Common myeloid progenitor, CD34-positive (primary cell): ENCODE data around the gene C6orf118.

ENCODE experiments used
- CTCF ChIA-PET: fragments of 350-600 bp; sonication (Branson Sonifier 250); formaldehyde crosslinking; loops from one replicate; lab custom pipeline; 2021; ENCODE audit warnings: antibody characterized with exemption; lab: Charles Lee
- POLR2A ChIA-PET: fragments of 350-600 bp; sonication (Branson Sonifier 250); formaldehyde crosslinking; loops from one replicate; lab custom pipeline; 2021; ENCODE audit warnings: antibody characterized with exemption; lab: Charles Lee
- DNase-seq, 3 donors: peaks; one replicate each; pipeline versions ENCODE4 v3.0.0 to v3.0.0-alpha.2; 2013
- H3K27ac ChIP-seq, 2 experiments: 1 replicate in 1 of 2; 2 replicates in 1 of 2; pipeline ENCODE4 v1.7.0; 2013; ENCODE audit warnings: inconsistent platforms in 2 of 2, low read length in 2 of 2, mild to moderate bottlenecking in 2 of 2, low read depth in 1 of 2, moderate library complexity in 1 of 2; ENCODE audit not compliant: severe bottlenecking in 2 of 2, insufficient read depth in 1 of 2, poor library complexity in 1 of 2
- H3K27me3 ChIP-seq, 5 experiments: replicated peaks in 2 of 5; 1 replicate in 3 of 5; 2 replicates in 2 of 5; pipeline versions ENCODE4 v1.6.1 to v1.7.0; 2013; ENCODE audit warnings: low read length in 4 of 5, mild to moderate bottlenecking in 2 of 5, moderate library complexity in 2 of 5, inconsistent platforms in 1 of 5; ENCODE audit not compliant: insufficient read depth in 5 of 5, control insufficient read depth in 4 of 5
- H3K36me3 ChIP-seq, 4 experiments: 1 replicate in 2 of 4; 2 replicates in 2 of 4; pipeline versions ENCODE4 v1.6.1 to v1.7.0; 2013; ENCODE audit warnings: low read length in 3 of 4, control low read depth in 1 of 4, mild to moderate bottlenecking in 1 of 4; ENCODE audit not compliant: control insufficient read depth in 4 of 4, insufficient read depth in 4 of 4
- H3K4me1 ChIP-seq, 4 experiments: 1 replicate in 3 of 4; 2 replicates in 1 of 4; pipeline versions ENCODE4 v1.6.1 to v1.7.1; 2013; ENCODE audit warnings: low read length in 3 of 4, mild to moderate bottlenecking in 3 of 4, control low read depth in 1 of 4, inconsistent platforms in 1 of 4, moderate library complexity in 1 of 4; ENCODE audit not compliant: control insufficient read depth in 4 of 4, insufficient read depth in 4 of 4; ENCODE audit errors: control extremely low read depth in 1 of 4
- H3K4me3 ChIP-seq, 7 experiments: 1 replicate in 4 of 7; 2 replicates in 3 of 7; pipeline versions ENCODE4 v1.5.1 to v1.7.0; 2013; ENCODE audit warnings: mild to moderate bottlenecking in 7 of 7, low read length in 6 of 7, moderate library complexity in 6 of 7, inconsistent platforms in 2 of 7, low read depth in 2 of 7, control low read depth in 1 of 7; ENCODE audit not compliant: insufficient read depth in 4 of 7, control insufficient read depth in 1 of 7; ENCODE audit errors: extremely low read depth in 1 of 7
- H3K9me3 ChIP-seq, 5 experiments: 1 replicate in 4 of 5; 2 replicates in 1 of 5; pipeline versions ENCODE4 v1.6.1 to v1.7.1; 2013; ENCODE audit warnings: low read length in 4 of 5, mild to moderate bottlenecking in 2 of 5, inconsistent platforms in 1 of 5, low read depth in 1 of 5, moderate library complexity in 1 of 5; ENCODE audit not compliant: control insufficient read depth in 4 of 5, insufficient read depth in 2 of 5; ENCODE audit errors: control extremely low read depth in 1 of 5
- WGBS: methylation state at CpG from one replicate; pipeline ENCODE4 v1.1.5; 2013; ENCODE audit not compliant: insufficient coverage; 5-methylcytosine and 5-hydroxymethylcytosine counted together

The C6orf118 gene

GRCh38 chr6:165306955-165307354, 2.5 kb downstream of the C6orf118 start:
- CTCF ChIA-PET, result no interaction called here
- Histone ChIP-seq H3K27me3 (peaks cover 0 to 14% (median 7%) of the 10 kb centered on the region in 5 experiments), H3K9me3 (peaks cover 0 to 4% (median 0%) of the 10 kb centered on the region in 5 experiments), H3K4me3 (no peak overlapping the region), H3K36me3 (no peaks in the 10 kb centered on the region), H3K4me1 (peaks cover 0 to 10% (median 6%) of the 10 kb centered on the region in 4 experiments), H3K27ac (no peak overlapping the region)
- POLR2A ChIA-PET, result no interaction called here
- no CpG with 5 or more reads among the region's 3 CpGs for WGBS
- DNase-seq, result no peak

- Histone ChIP-seq H3K4me3 (no peak overlapping the region), H3K36me3 (no peaks in the 10 kb centered on the region), H3K27ac (no peak overlapping the region), H3K9me3 (peaks cover 0 to 4% (median 0%) of the 10 kb centered on the region in 5 experiments), H3K4me1 (no peaks in the 10 kb centered on the region), H3K27me3 (no peaks in the 10 kb centered on the region)
- DNase-seq, result no peak
- POLR2A ChIA-PET, result no interaction called here
- 91% methylated on average over 30 of the region's 38 CpGs for WGBS
- CTCF ChIA-PET, result no interaction called here
These were observed 7.8 kb downstream of the C6orf118 start for GRCh38 chr6:165301372-165302246.

- H3K27me3 ChIP-seq, result no peaks in the 10 kb centered on the region
- no peaks in the 10 kb centered on the region for H3K36me3 ChIP-seq
- DNase-seq, result no peak
- no peaks in the 10 kb centered on the region for H3K4me1 ChIP-seq
- H3K27ac ChIP-seq, result no peak overlapping the region
- ChIA-PET POLR2A (no interaction called here), CTCF (no interaction called here)
- WGBS, result 92% methylated on average over 9 of the region's 13 CpGs
- H3K9me3 ChIP-seq, result peaks cover 0 to 4% (median 0%) of the 10 kb centered on the region in 5 experiments
- no peak overlapping the region for H3K4me3 ChIP-seq
These were observed 8.9 kb downstream of the C6orf118 start for GRCh38 chr6:165300422-165300936.

GRCh38 chr6:165298875-165299274, 10.5 kb downstream of the C6orf118 start:
- DNase-seq, result no peak
- POLR2A ChIA-PET, result no interaction called here
- H3K36me3 ChIP-seq, result no peaks in the 10 kb centered on the region

GRCh38 chr6:165298402-165298801, 11.0 kb downstream of the C6orf118 start:
- WGBS, result 100% methylated on average over 6 of the region's 6 CpGs
- Histone ChIP-seq H3K27ac (no peak overlapping the region), H3K36me3 (no peaks in the 10 kb centered on the region), H3K27me3 (no peaks in the 10 kb centered on the region), H3K4me1 (no peaks in the 10 kb centered on the region), H3K4me3 (no peak overlapping the region), H3K9me3 (peaks cover 0 to 4% (median 0%) of the 10 kb centered on the region in 5 experiments)
- DNase-seq, result no peak
- POLR2A ChIA-PET, result no interaction called here
- CTCF ChIA-PET, result no interaction called here

More at GRCh38 chr6:165298875-165299274, 10.5 kb downstream of the C6orf118 start:
- Histone ChIP-seq H3K4me1 (no peaks in the 10 kb centered on the region), H3K4me3 (no peak overlapping the region), H3K27me3 (no peaks in the 10 kb centered on the region), H3K9me3 (peaks cover 0 to 4% (median 0%) of the 10 kb centered on the region in 5 experiments), H3K27ac (no peak overlapping the region)
- CTCF ChIA-PET, result no interaction called here
- no CpG with 5 or more reads among the region's 5 CpGs for WGBS

GRCh38 chr6:165292657-165293056, 16.7 kb downstream of the C6orf118 start:
- H3K27ac ChIP-seq, result no peak overlapping the region
- no peaks in the 10 kb centered on the region for H3K27me3 ChIP-seq
- WGBS, result 85% methylated on average over 6 of the region's 6 CpGs
- DNase-seq, result no peak
- no peaks in the 10 kb centered on the region for H3K4me1 ChIP-seq
- H3K36me3 ChIP-seq, result no peaks in the 10 kb centered on the region
- ChIA-PET POLR2A (no interaction called here), CTCF (no interaction called here)
- H3K4me3 ChIP-seq, result no peak overlapping the region
- no peaks in the 10 kb centered on the region for H3K9me3 ChIP-seq

GRCh38 chr6:165274611-165275010, 34.8 kb downstream of the C6orf118 start:
- 84% methylated on average over 3 of the region's 3 CpGs for WGBS
- no peak overlapping the region for H3K4me3 ChIP-seq
- no peak for DNase-seq
- POLR2A ChIA-PET, result no interaction called here
- CTCF ChIA-PET, result no interaction called here
- H3K27me3 ChIP-seq, result no peaks in the 10 kb centered on the region
- no peaks in the 10 kb centered on the region for H3K9me3 ChIP-seq
- no peaks in the 10 kb centered on the region for H3K4me1 ChIP-seq
- H3K36me3 ChIP-seq, result no peaks in the 10 kb centered on the region
- no peak overlapping the region for H3K27ac ChIP-seq
